ENCODE data around the gene KRT81.
"Not testable (repeated sequence)": the region's sequence is repeated elsewhere in the genome, so short reads cannot be mapped to it uniquely, and the experiment has no call there.

The KRT81 gene

DNA sequence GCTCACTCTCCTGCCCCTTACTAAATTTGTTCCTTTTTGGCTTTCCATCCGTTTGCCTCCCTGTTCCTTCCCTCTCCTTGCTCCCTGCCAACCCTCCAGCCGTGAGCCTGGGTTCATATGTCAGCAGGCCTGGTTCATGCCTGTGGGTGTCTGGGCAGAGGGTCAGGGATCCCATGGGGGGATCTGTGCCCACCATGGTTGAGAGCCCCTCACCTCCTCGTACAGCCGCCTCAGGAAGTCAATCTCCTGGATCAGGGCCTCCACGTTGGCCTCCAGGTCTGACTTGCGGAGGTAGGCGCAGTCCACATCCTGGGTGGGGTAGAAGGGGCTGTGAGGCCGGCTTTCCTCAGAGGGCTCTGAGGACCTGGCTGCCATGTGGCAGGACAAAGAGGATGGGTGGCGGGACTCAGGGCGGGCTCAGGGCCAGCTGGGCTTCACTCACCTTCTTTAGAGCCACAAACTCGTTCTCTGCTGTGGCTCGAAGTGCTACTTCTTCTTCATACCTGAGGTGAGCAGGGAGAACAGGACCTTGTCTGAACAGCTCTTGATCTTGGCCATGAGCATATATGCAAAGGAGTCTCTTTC lies 26.2 kb upstream of the KRT81 start:
- DNase-seq (ENCODE audit: low read depth) = no peak

- no peak for DNase-seq (ENCODE audit: low read depth)
These were observed 25.4 kb upstream of the KRT81 start for GRCh38 chr12:52316701-52317100.

GRCh38 chr12:52316290-52316689 lies 25.0 kb upstream of the KRT81 start:
- no peak for DNase-seq (ENCODE audit: low read depth)

DNA sequence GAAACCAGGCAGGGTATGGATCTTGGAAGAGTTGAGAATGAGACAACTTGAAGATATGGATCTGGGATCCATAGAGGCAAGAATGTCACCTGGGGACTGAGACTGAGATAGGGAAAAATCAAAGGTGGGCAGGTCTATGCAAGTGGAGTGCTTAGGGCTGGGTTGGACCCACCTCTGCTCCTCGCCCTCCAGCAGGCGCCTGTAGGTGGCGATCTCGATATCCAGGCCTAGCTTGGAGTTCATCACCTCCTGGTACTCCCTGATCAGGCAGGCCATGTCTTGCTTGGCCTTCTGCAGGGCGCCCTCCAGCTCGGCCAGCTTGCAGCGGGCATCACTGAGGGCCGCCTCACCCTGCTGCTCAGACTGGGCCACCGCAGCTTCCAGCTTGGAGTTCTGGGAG lies 24.4 kb upstream of the KRT81 start:
- not testable (repeated sequence) for DNase-seq (ENCODE audit: low read depth)

GRCh38 chr12:52314511-52314910 lies 23.2 kb upstream of the KRT81 start:
- no peak for DNase-seq (ENCODE audit: low read depth)

- no peak for DNase-seq (ENCODE audit: low read depth)
These were observed 22.6 kb upstream of the KRT81 start for GRCh38 chr12:52313926-52314325.

GRCh38 chr12:52313461-52313860 lies 22.1 kb upstream of the KRT81 start:
- no peak for DNase-seq (ENCODE audit: low read depth)

DNA sequence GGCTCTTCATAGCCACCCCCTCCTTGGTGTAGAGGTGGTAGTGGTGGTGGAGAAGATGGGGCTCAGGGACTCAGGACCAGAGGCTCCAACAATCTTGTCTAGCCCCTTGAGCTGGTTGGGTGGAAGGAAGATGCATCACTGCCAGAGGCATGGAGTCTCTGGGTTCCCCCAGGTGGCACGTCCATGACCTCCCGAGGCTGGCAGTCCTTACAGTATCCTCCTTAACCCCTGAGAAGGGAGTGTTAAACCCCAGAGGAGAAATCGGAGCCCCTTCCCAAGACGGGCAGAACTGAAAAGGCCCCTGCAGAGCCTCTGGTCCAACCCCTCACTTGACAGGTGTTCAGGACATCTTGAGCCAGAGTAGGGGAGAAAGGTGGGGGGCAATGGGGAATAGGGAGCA lies 20.8 kb upstream of the KRT81 start:
- DNase-seq (ENCODE audit: low read depth) = no peak

GRCh38 chr12:52311285-52311648 lies 19.9 kb upstream of the KRT81 start:
- no peak for DNase-seq (ENCODE audit: low read depth)

GRCh38 chr12:52310622-52311284 lies 19.4 kb upstream of the KRT81 start:
- no peak for DNase-seq (ENCODE audit: low read depth)

GRCh38 chr12:52308806-52309425 lies 17.6 kb upstream of the KRT81 start:
- DNase-seq (ENCODE audit: low read depth) = no peak

- no peak for DNase-seq (ENCODE audit: low read depth)
These were observed 16.8 kb upstream of the KRT81 start for GRCh38 chr12:52307836-52308805.

GRCh38 chr12:52306731-52307130 lies 15.4 kb upstream of the KRT81 start:
- no peak for DNase-seq (ENCODE audit: low read depth)

GRCh38 chr12:52305921-52306705 lies 14.8 kb upstream of the KRT81 start:
- DNase-seq (ENCODE audit: low read depth) = no peak

- DNase-seq (ENCODE audit: low read depth) = not testable (repeated sequence)
These were observed 13.6 kb upstream of the KRT81 start for GRCh38 chr12:52304941-52305411.

GRCh38 chr12:52302242-52302914 lies 11.0 kb upstream of the KRT81 start:
- not testable (repeated sequence) for DNase-seq (ENCODE audit: low read depth)

DNA sequence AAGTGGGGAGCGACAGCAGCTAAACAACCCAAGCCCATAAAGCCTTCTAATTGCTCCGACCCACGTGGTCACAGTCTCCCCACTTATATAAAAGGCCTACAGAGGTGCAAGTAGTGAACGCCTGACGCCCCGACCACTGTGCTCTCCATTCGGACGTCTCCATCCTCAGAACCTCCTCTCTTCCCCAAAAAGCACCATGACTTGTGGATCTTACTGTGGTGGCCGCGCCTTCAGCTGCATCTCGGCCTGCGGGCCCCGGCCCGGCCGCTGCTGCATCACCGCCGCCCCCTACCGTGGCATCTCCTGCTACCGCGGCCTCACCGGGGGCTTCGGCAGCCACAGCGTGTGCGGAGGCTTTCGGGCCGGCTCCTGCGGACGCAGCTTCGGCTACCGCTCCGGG lies 10.4 kb upstream of the KRT81 start:
- not testable (repeated sequence) for DNase-seq (ENCODE audit: low read depth)

GRCh38 chr12:52300796-52301691 lies 9.7 kb upstream of the KRT81 start:
- no peak for DNase-seq (ENCODE audit: low read depth)

GRCh38 chr12:52298677-52299190 lies 7.4 kb upstream of the KRT81 start:
- no peak for DNase-seq (ENCODE audit: low read depth)
